NCI-H128 (cell line): ENCODE measurements around the gene GNAO1.

Source experiments
- DNase-seq: peaks from one replicate; lab custom pipeline; 2025; ENCODE audit not compliant: unreplicated experiment; lab: John Stamatoyannopoulos, UW

The GNAO1 gene

GRCh38 chr16:56265184-56265583 lies 73.9 kb downstream of the GNAO1 start:
- no peak for DNase-seq

GRCh38 chr16:56265746-56266145 lies 74.5 kb downstream of the GNAO1 start:
- DNase-seq, result no peak

- no peak for DNase-seq
Measured at GRCh38 chr16:56266641-56267607, 75.6 kb downstream of the GNAO1 start.

- DNase-seq, result no peak
Measured at GRCh38 chr16:56267888-56268287, 76.6 kb downstream of the GNAO1 start.

GRCh38 chr16:56268799-56269198 lies 77.5 kb downstream of the GNAO1 start:
- no peak for DNase-seq

GRCh38 chr16:56269281-56269680 lies 78.0 kb downstream of the GNAO1 start:
- DNase-seq, result no peak

GRCh38 chr16:56269811-56270684 lies 78.8 kb downstream of the GNAO1 start:
- no peak for DNase-seq

GRCh38 chr16:56270828-56271227 lies 79.5 kb downstream of the GNAO1 start:
- DNase-seq, result no peak

- no peak for DNase-seq
Measured at GRCh38 chr16:56272583-56272894, 81.2 kb downstream of the GNAO1 start.

- DNase-seq, result no peak
Measured at GRCh38 chr16:56273615-56274014, 82.3 kb downstream of the GNAO1 start.

- no peak for DNase-seq
Measured at GRCh38 chr16:56274369-56274768, 83.1 kb downstream of the GNAO1 start.

- DNase-seq, result no peak
Measured at GRCh38 chr16:56275076-56275475, 83.8 kb downstream of the GNAO1 start.

GRCh38 chr16:56275801-56276200 lies 84.5 kb downstream of the GNAO1 start:
- DNase-seq, result no peak

- DNase-seq, result no peak
Measured at GRCh38 chr16:56277075-56277474, 85.8 kb downstream of the GNAO1 start.

- no peak for DNase-seq
Measured at GRCh38 chr16:56278196-56278855, 87.0 kb downstream of the GNAO1 start.

- DNase-seq, result no peak
Measured at GRCh38 chr16:56279132-56279531, 87.8 kb downstream of the GNAO1 start.

- DNase-seq, result no peak
Measured at GRCh38 chr16:56279914-56280313, 88.6 kb downstream of the GNAO1 start.

- no peak for DNase-seq
Measured at GRCh38 chr16:56281249-56281805, 90.0 kb downstream of the GNAO1 start.

- DNase-seq, result no peak
Measured at GRCh38 chr16:56282451-56282850, 91.2 kb downstream of the GNAO1 start.

GRCh38 chr16:56284521-56284920 lies 93.2 kb downstream of the GNAO1 start:
- DNase-seq, result no peak

- DNase-seq, result no peak
Measured at GRCh38 chr16:56286809-56287208, 95.5 kb downstream of the GNAO1 start.
